ENCODE measurements around the gene TPGS1. TPM values are rescaled to one million over a fixed set of nuclear protein-coding genes. Genes with fewer than 3 reads are reported as not detected.

The TPGS1 gene
- total RNA-seq, 1 donor from 2014 or later: 89.2 TPM

- intact Hi-C loops (cut with DNase I): no loop called here
- Histone ChIP-seq H3K36me3 (peaks cover 4 to 6% of the 10 kb centered on the region in 2 donors), H3K4me1 (peaks cover 0 to 9% of the 10 kb centered on the region in 2 donors), H3K27me3 (no peaks in the 10 kb centered on the region), H3K27ac (peak overlapping the region in 1 of 2 donors; percentile 42), H3K4me3 (no peak overlapping the region), H3K9me3 (no peaks in the 10 kb centered on the region)
- TF ChIP-seq CTCF (IDR thresholded peaks at IDR 0.05): peak; percentile 68 to 85 (median 74)
- DNase-seq (ENCODE audit: low spot score in 2 of 2): peak in 1 of 2 donors; percentile 89
Observed at GRCh38 chr19:510606-511100, 3.4 kb downstream of the TPGS1 start.

GRCh38 chr19:511101-511851 is 4.0 kb downstream of the TPGS1 start:
- TF ChIP-seq CTCF (IDR thresholded peaks at IDR 0.05): no peak
- no peak overlapping the region for H3K4me3 ChIP-seq
- no peak for DNase-seq (ENCODE audit: low spot score in 2 of 2)
- intact Hi-C loops (cut with DNase I): no loop called here
- H3K4me1 ChIP-seq: peaks cover 0 to 9% of the 10 kb centered on the region in 2 donors
- no peaks in the 10 kb centered on the region for H3K9me3 ChIP-seq
- peak overlapping the region in 1 of 2 donors; percentile 42 for H3K27ac ChIP-seq
- peaks cover 4 to 6% of the 10 kb centered on the region in 2 donors for H3K36me3 ChIP-seq
- no peaks in the 10 kb centered on the region for H3K27me3 ChIP-seq

- H3K36me3 ChIP-seq: peaks cover 4 to 6% of the 10 kb centered on the region in 2 donors
- H3K4me1 ChIP-seq: peaks cover 0 to 9% of the 10 kb centered on the region in 2 donors
- TF ChIP-seq CTCF (IDR thresholded peaks at IDR 0.05): no peak
- intact Hi-C loops (cut with DNase I): no loop called here
- H3K9me3 ChIP-seq: no peaks in the 10 kb centered on the region
- H3K27me3 ChIP-seq: no peaks in the 10 kb centered on the region
- H3K4me3 ChIP-seq: no peak overlapping the region
- no peak overlapping the region for H3K27ac ChIP-seq
- DNase-seq (ENCODE audit: low spot score in 2 of 2): no peak
Observed at GRCh38 chr19:512547-513365, 5.5 kb downstream of the TPGS1 start.

GRCh38 chr19:513368-514165 is 6.3 kb downstream of the TPGS1 start:
- no peak for TF ChIP-seq CTCF (IDR thresholded peaks at IDR 0.05)
- DNase-seq (ENCODE audit: low spot score in 2 of 2): no peak
- Histone ChIP-seq H3K4me1 (peaks cover 0 to under 1% of the 10 kb centered on the region in 2 donors), H3K36me3 (peaks cover 4 to 6% of the 10 kb centered on the region in 2 donors), H3K27ac (no peak overlapping the region), H3K9me3 (no peaks in the 10 kb centered on the region), H3K4me3 (no peak overlapping the region), H3K27me3 (no peaks in the 10 kb centered on the region)
- intact Hi-C loops (cut with DNase I): no loop called here

GRCh38 chr19:514166-514663 is 6.9 kb downstream of the TPGS1 start:
- Histone ChIP-seq H3K9me3 (no peaks in the 10 kb centered on the region), H3K36me3 (peaks cover 6% of the 10 kb centered on the region in 2 donors), H3K4me1 (no peaks in the 10 kb centered on the region), H3K4me3 (no peak overlapping the region), H3K27me3 (no peaks in the 10 kb centered on the region), H3K27ac (no peak overlapping the region)
- intact Hi-C loops (cut with DNase I): no loop called here
- TF ChIP-seq CTCF (IDR thresholded peaks at IDR 0.05): no peak
- no peak for DNase-seq (ENCODE audit: low spot score in 2 of 2)

Measured in ascending aorta (tissue), 2 donors.